ENCODE results near the gene OR5AS1.
A peak's percentile ranks its signal among the peaks of the same experiment; 100 is the strongest.
"Not testable (repeated sequence)": the region's sequence is repeated elsewhere in the genome, so short reads cannot be mapped to it uniquely, and the experiment has no call there.

OR5AS1 gene

GRCh38 chr11:56027354-56027753 lies at the start of gene OR5AS1:
Gene OR5AS1, plus strand, starts transcription at chr11:56027654. Its CDS starts 2,765 bp downstream, at chr11:56030419.
- DNase-seq (ENCODE audit: low spot score) = no peak

DNA sequence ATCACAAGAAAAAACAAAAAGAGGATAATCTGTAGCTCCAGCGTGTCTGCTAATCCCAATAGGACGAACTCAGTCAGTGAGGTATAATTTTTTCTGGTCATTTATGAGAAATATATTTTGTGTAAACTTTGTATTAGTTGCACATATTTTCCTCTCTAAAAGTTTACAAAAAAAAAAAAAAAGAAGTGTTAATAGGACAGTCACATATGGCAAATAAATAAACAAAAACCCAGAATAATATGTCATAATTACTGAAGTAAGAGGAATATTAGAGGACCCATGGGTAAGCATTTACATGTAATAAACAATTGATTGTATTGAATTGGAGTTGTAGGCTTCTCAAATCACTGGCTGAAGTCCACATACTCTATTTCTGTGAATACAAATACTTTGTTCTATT lies 32.9 kb upstream of the OR5AS1 start, which contains the start of gene OR5F1:
OR5F1 (minus strand) TSS at position 101 of the 400 bp plus-strand sequence; CDS start at position 101, 0 bp downstream.
- no peak for DNase-seq (ENCODE audit: low spot score)

DNA sequence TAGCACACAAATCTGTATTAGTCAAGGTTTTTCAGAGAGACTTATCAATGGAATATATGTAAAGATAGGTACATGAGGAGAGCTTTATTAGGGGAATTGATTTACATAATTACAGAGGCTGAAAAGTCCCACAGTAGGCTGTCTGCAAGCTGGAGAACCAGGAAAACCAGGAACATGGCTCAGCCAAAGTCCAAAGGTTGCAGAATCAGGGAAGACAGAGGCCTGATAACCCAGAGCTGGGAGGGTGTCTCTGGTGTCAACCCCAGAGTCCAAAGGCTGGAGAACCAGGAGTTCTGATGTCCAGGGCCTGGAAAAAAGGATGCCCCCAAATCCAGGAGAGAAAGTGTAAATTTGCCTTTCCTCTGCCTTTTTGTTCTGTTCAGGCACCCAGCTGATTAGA lies 16.7 kb upstream of the OR5AS1 start:
- no peak for DNase-seq (ENCODE audit: low spot score)

DNA sequence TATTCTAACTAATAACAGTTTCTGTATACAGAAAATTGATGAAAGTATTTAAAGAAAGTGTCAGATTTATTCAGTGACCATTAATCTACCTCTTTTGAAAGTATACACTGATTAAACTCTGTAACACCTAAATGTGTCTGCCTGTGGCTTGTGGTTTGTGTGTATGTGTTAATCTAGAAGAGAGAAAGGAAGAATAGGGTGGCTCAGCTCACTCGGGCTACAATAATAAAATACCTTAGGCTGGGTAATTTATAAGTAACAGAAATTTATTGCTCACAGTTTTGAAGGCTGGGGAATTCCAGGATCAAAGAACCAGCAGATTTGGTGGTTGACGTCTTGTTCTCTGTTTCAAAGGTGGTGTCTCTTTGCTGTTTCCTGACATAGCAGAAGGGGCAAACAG lies 13.6 kb upstream of the OR5AS1 start:
- DNase-seq (ENCODE audit: low spot score) = peak; percentile 7

GRCh38 chr11:56045538-56045937 lies 18.1 kb downstream of the OR5AS1 start:
- DNase-seq (ENCODE audit: low spot score) = no peak

- DNase-seq (ENCODE audit: low spot score) = no peak
These were observed 21.0 kb downstream of the OR5AS1 start for GRCh38 chr11:56048480-56048879.

- no peak for DNase-seq (ENCODE audit: low spot score)
These were observed 22.0 kb downstream of the OR5AS1 start for GRCh38 chr11:56049487-56049886.

DNA sequence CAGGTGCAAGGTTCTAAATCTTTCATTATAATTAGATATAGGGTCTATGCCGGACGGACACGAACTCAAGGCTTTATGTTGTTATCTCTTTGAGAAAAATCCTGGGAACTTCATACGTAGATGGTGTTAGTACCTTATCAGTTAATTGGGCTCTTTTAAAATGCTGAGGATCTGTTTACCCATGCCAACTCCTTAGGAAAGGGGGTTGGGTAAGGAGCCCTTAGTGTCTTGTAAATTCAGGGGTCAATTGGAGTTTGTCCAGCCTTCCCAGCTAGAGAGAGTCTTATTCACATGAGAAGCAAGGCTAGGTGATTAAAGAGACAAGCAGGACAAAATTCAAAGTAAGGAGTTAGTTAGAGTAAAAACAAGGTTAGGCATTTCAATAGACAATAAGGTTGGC lies 28.9 kb downstream of the OR5AS1 start:
- DNase-seq (ENCODE audit: low spot score) = not testable (repeated sequence)

GRCh38 chr11:56057661-56058237 lies 30.3 kb downstream of the OR5AS1 start:
- DNase-seq (ENCODE audit: low spot score) = not testable (repeated sequence)

DNA sequence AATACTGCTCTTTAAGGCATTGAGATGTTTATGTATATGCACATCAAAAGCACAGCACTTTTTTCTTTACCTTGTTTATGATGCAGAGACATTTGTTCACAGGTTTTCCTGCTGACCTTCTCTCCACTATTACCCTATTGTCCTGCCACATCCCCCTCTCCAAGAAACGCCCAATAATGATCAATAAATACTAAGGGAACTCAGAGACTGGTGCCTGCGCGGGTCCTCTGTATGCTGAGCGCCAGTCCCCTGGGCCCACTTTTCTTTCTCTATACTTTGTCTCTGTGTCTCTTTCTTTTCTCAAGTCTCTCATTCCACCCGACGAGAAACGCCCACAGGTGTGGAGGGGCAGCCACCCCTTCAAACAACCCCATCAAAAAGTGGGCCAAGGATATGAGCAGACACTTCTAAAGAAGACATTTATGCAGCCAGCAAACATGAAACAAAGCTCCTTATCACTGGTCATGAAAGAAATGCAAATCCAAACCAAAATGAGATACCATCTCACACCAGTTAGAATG lies 30.9 kb downstream of the OR5AS1 start:
- DNase-seq (ENCODE audit: low spot score) = not testable (repeated sequence)

DNA sequence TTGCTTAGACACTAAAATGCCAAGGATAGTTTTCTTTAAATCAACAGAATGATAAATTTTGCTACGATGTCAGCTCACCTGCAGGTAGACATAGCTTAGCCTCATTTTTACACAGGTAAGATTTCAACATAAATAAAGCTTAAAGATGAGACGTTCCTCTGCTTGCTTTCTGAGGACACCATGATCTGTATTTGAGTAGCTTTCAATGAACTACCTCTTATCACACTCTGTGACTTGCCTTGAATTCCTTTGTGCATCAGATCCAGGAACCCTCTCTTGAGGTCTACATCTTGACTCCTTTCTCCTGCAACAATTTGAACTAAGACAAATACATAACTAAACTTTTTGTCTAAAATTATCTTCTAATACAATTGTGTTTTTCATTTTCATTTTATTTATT lies 39.5 kb downstream of the OR5AS1 start:
- DNase-seq (ENCODE audit: low spot score) = no peak

Measured in SW480 (cell line).